ENCODE results near the gene TBXAS1. TPM values are rescaled to one million over a fixed set of nuclear protein-coding genes. Genes with fewer than 3 reads are reported as not detected.

Gene TBXAS1
- polyA plus RNA-seq, 1 donor from 2014 or later = 0.93 TPM

DNA sequence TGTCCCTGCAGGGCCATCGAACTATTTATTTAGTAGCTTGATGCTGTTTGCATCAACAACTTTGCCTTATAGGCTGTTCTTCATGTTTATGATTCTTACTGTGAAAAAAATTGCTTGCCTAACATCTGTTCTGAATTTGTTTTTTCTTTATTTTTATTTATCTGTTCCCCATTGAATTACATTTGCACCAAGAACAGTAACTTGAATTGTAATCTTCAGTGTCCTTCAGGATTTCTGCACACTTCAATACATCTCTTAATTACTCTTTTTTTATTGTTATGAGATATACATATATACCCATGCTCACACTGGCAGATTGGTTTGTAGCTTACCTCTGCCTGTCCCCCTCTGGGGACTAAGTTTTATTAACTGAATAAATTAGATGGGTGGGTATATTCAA is 64.4 kb downstream of the TBXAS1 start:
- H3F3A ChIP-seq (ENCODE audit: insufficient read depth, low read length, poor library complexity, severe bottlenecking) = no peaks in the 10 kb centered on the region
- H2AFZ ChIP-seq (ENCODE audit: low read depth, low read length) = no peak overlapping the region

DNA sequence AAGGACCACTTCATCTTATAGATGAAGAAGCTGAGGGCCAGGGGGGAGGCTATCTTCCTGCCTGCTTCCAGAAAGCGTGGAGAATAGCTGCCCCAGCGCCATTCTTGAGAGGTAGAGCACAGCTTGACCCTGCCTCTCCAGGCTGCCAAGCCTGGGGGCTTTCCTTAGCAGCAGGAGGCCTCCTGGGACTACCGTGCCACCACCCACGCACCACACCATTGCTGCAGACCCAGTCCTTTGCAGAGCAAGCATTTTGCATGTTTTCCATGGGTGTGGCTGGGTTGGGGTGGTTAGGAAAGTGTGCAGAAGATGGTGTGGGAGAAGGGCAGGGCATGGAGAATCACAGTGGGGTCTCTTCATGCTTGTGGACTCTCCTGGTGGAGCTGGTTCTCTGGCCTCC is 64.9 kb downstream of the TBXAS1 start:
- Histone ChIP-seq H3K4me2 (ENCODE audit: low read length) (no peak overlapping the region), H4K20me1 (ENCODE audit: insufficient read depth) (no peaks in the 10 kb centered on the region), H3K9me2 (ENCODE audit: insufficient read depth, low read length) (no peaks in the 10 kb centered on the region), H3K36me3 (ENCODE audit: insufficient read depth, low read length) (no peaks in the 10 kb centered on the region), H2AFZ (ENCODE audit: low read depth, low read length) (no peak overlapping the region), H3K27ac (ENCODE audit: low read length) (no peak overlapping the region), H3K4me3 (ENCODE audit: low read length) (no peak overlapping the region), H3K27me3 (ENCODE audit: insufficient read depth, low read depth, low read length) (no peaks in the 10 kb centered on the region), H3F3A (ENCODE audit: insufficient read depth, low read length, poor library complexity, severe bottlenecking) (no peaks in the 10 kb centered on the region), H3K79me2 (replicated peaks; ENCODE audit: insufficient read depth, low read length) (no peaks in the 10 kb centered on the region), H3K9me3 (ENCODE audit: low read length) (no peaks in the 10 kb centered on the region), H3K9ac (ENCODE audit: low read length) (no peak overlapping the region)
- TF ChIP-seq TAF1 (IDR thresholded peaks at IDR 0.05; ENCODE audit: low read depth) (no peak), SMC3 (conservative IDR thresholded peaks at IDR 0.05; ENCODE audit: poor library complexity) (no peak), EZH2 (IDR thresholded peaks at IDR 0.05; ENCODE audit: borderline replicate concordance, insufficient read depth, low read length, poor library complexity, severe bottlenecking) (no peak), POLR2AphosphoS5 (IDR thresholded peaks at IDR 0.05) (no peak), EP300 (conservative IDR thresholded peaks at IDR 0.05; ENCODE audit: poor library complexity, severe bottlenecking) (no peak), MXI1 (conservative IDR thresholded peaks at IDR 0.05; ENCODE audit: poor library complexity, severe bottlenecking) (no peak), RAD21 (conservative IDR thresholded peaks at IDR 0.05) (no peak)
- TF ChIP-seq, protein P1, sequence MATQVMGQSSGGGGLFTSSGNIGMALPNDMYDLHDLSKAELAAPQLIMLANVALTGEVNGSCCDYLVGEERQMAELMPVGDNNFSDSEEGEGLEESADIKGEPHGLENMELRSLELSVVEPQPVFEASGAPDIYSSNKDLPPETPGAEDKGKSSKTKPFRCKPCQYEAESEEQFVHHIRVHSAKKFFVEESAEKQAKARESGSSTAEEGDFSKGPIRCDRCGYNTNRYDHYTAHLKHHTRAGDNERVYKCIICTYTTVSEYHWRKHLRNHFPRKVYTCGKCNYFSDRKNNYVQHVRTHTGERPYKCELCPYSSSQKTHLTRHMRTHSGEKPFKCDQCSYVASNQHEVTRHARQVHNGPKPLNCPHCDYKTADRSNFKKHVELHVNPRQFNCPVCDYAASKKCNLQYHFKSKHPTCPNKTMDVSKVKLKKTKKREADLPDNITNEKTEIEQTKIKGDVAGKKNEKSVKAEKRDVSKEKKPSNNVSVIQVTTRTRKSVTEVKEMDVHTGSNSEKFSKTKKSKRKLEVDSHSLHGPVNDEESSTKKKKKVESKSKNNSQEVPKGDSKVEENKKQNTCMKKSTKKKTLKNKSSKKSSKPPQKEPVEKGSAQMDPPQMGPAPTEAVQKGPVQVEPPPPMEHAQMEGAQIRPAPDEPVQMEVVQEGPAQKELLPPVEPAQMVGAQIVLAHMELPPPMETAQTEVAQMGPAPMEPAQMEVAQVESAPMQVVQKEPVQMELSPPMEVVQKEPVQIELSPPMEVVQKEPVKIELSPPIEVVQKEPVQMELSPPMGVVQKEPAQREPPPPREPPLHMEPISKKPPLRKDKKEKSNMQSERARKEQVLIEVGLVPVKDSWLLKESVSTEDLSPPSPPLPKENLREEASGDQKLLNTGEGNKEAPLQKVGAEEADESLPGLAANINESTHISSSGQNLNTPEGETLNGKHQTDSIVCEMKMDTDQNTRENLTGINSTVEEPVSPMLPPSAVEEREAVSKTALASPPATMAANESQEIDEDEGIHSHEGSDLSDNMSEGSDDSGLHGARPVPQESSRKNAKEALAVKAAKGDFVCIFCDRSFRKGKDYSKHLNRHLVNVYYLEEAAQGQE (IDR thresholded peaks at IDR 0.05; ENCODE audit: borderline replicate concordance) = no peak
- TF ChIP-seq, protein P2, sequence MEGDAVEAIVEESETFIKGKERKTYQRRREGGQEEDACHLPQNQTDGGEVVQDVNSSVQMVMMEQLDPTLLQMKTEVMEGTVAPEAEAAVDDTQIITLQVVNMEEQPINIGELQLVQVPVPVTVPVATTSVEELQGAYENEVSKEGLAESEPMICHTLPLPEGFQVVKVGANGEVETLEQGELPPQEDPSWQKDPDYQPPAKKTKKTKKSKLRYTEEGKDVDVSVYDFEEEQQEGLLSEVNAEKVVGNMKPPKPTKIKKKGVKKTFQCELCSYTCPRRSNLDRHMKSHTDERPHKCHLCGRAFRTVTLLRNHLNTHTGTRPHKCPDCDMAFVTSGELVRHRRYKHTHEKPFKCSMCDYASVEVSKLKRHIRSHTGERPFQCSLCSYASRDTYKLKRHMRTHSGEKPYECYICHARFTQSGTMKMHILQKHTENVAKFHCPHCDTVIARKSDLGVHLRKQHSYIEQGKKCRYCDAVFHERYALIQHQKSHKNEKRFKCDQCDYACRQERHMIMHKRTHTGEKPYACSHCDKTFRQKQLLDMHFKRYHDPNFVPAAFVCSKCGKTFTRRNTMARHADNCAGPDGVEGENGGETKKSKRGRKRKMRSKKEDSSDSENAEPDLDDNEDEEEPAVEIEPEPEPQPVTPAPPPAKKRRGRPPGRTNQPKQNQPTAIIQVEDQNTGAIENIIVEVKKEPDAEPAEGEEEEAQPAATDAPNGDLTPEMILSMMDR (IDR thresholded peaks at IDR 0.05; ENCODE audit: poor library complexity, severe bottlenecking) = no peak

More for the DNA sequence above, 64.4 kb downstream of the TBXAS1 start:
- Histone ChIP-seq H3K36me3 (ENCODE audit: insufficient read depth, low read length) (no peaks in the 10 kb centered on the region), H3K27ac (ENCODE audit: low read length) (no peak overlapping the region), H3K27me3 (ENCODE audit: insufficient read depth, low read depth, low read length) (no peaks in the 10 kb centered on the region), H3K9me2 (ENCODE audit: insufficient read depth, low read length) (no peaks in the 10 kb centered on the region), H3K79me2 (replicated peaks; ENCODE audit: insufficient read depth, low read length) (no peaks in the 10 kb centered on the region), H3K4me2 (ENCODE audit: low read length) (no peak overlapping the region), H3K9ac (ENCODE audit: low read length) (no peak overlapping the region), H3K9me3 (ENCODE audit: low read length) (no peaks in the 10 kb centered on the region), H4K20me1 (ENCODE audit: insufficient read depth) (no peaks in the 10 kb centered on the region), H3K4me3 (ENCODE audit: low read length) (no peak overlapping the region)
- TF ChIP-seq EP300 (conservative IDR thresholded peaks at IDR 0.05; ENCODE audit: poor library complexity, severe bottlenecking) = no peak
- TF ChIP-seq POLR2AphosphoS5 (IDR thresholded peaks at IDR 0.05) = no peak
- TF ChIP-seq SMC3 (conservative IDR thresholded peaks at IDR 0.05; ENCODE audit: poor library complexity) = no peak
- TF ChIP-seq, protein P2 (IDR thresholded peaks at IDR 0.05; ENCODE audit: poor library complexity, severe bottlenecking) = no peak
- TF ChIP-seq, protein P1 (IDR thresholded peaks at IDR 0.05; ENCODE audit: borderline replicate concordance) = no peak
- no peak for TF ChIP-seq TAF1 (IDR thresholded peaks at IDR 0.05; ENCODE audit: low read depth)
- no peak for TF ChIP-seq RAD21 (conservative IDR thresholded peaks at IDR 0.05)
- TF ChIP-seq MXI1 (conservative IDR thresholded peaks at IDR 0.05; ENCODE audit: poor library complexity, severe bottlenecking) = no peak
- TF ChIP-seq EZH2 (IDR thresholded peaks at IDR 0.05; ENCODE audit: borderline replicate concordance, insufficient read depth, low read length, poor library complexity, severe bottlenecking) = no peak

All from neural cell (in vitro differentiated cells).